ENCODE results near the gene ANKRD34A. TPM values are rescaled to one million over a fixed set of nuclear protein-coding genes. Genes with fewer than 3 reads are reported as not detected.

ANKRD34A gene
- total and polyA plus RNA-seq, 2 of the 8 experiments (the other 6 are each of a cell fraction or from before 2014, with no cell fraction given), result 0.15 to 0.20 TPM

- H3K4ac ChIP-seq (replicated peaks; ENCODE audit: insufficient read length, low read depth, low read length), result no peak overlapping the region
- ChIA-PET CTCF (ENCODE audit: partially characterized antibody) (interaction anchor here (0.9 to 1.6 kb wide), 3 partner anchors 29 to 92 kb away, joined by 3 to 4 read pairs (median 3); partner anchors contain the start of gene NUDT17), POLR2A (ENCODE audit: partially characterized antibody) (interaction anchor here (1.0 to 6.0 kb wide), 3 partner anchors 10 to 54 kb away, joined by 3 to 35 read pairs (median 3); partner anchors contain the start of genes LIX1L and RBM8A)
- no peak overlapping the region for H3K56ac ChIP-seq (replicated peaks; ENCODE audit: insufficient read length, low read depth, low read length)
- no peak overlapping the region for H3K4me2 ChIP-seq (ENCODE audit: insufficient read depth in 1 of 2, low read depth in 2 of 2, low read length in 2 of 2)
- H4K91ac ChIP-seq (replicated peaks; ENCODE audit: insufficient read length, low read length), result no peak overlapping the region
- TF ChIP-seq CREB1 (IDR thresholded peaks at IDR 0.05), result no peak
- no peak for TF ChIP-seq YY1 (IDR thresholded peaks at IDR 0.05; ENCODE audit: low read depth, low read length)
- TF ChIP-seq SP4 (IDR thresholded peaks at IDR 0.05; ENCODE audit: low read length), result no peak
- no peak for TF ChIP-seq RXRA (IDR thresholded peaks at IDR 0.05; ENCODE audit: insufficient read depth, low read depth, low read length)
- no peak for TF ChIP-seq POU5F1 (IDR thresholded peaks at IDR 0.05; ENCODE audit: low read depth, low read length)
- TF ChIP-seq RBBP5 (IDR thresholded peaks at IDR 0.05; ENCODE audit: borderline replicate concordance, low read depth, low read length), result no peak
- no peak for TF ChIP-seq BRCA1 (IDR thresholded peaks at IDR 0.05; ENCODE audit: low read depth, low read length)
- no peaks in the 10 kb centered on the region for H3K36me3 ChIP-seq (ENCODE audit: control insufficient read depth in 2 of 4, insufficient read depth in 4 of 4, low read length in 3 of 4)
- 92% methylated on average over 1 of the region's 1 CpG; no CpG with 5 or more reads in 1 of the 2 experiments for WGBS, 2 experiments (ENCODE audit: extremely low coverage in 1 of 2, insufficient coverage in 1 of 2, insufficient read length in 1 of 2, insufficient replicate concordance in 2 of 2, low coverage in 1 of 2, low lambda C conversion rate in 2 of 2, missing lambda C conversion rate in 1 of 2)
- DNase-seq (ENCODE audit: low read depth in 1 of 2, low spot score in 2 of 2) (no peak), FAIRE-seq (no peak)
- H3K79me1 ChIP-seq (ENCODE audit: low read depth, low read length), result no peaks in the 10 kb centered on the region
- H3K79me2 ChIP-seq (ENCODE audit: control insufficient read depth in 1 of 2, insufficient read depth in 2 of 2, low read length in 2 of 2), result no peaks in the 10 kb centered on the region
- H4K8ac ChIP-seq (ENCODE audit: extremely low read depth, insufficient read depth, low read length), result no peak overlapping the region
- H4K20me1 ChIP-seq (replicated peaks in 1 of 2; ENCODE audit: control insufficient read depth in 1 of 2, insufficient read depth in 2 of 2, low read length in 2 of 2), result no peaks in the 10 kb centered on the region
- no peak overlapping the region for H2BK20ac ChIP-seq (ENCODE audit: low read length)
- no peak overlapping the region for H3K14ac ChIP-seq (ENCODE audit: insufficient read length)
- no peak overlapping the region for H2AFZ ChIP-seq (ENCODE audit: low read length)
- no peak overlapping the region for H4K5ac ChIP-seq (ENCODE audit: insufficient read length, low read depth, low read length)
- no peak overlapping the region for H3K9ac ChIP-seq (replicated peaks in 1 of 4; ENCODE audit: extremely low read depth in 1 of 4, low read depth in 3 of 4, low read length in 3 of 4)
- H3K23ac ChIP-seq (ENCODE audit: insufficient read length), result no peak overlapping the region
- no peak overlapping the region for H2BK120ac ChIP-seq (replicated peaks; ENCODE audit: low read depth, low read length)
- H2BK12ac ChIP-seq (ENCODE audit: low read depth, low read length), result no peak overlapping the region
- H3K4me3 ChIP-seq (ENCODE audit: extremely low read depth in 1 of 4, insufficient read depth in 2 of 4, low read depth in 3 of 4, low read length in 4 of 4), result no peak overlapping the region
- H2AK5ac ChIP-seq (ENCODE audit: low read depth, low read length), result no peak overlapping the region
- H2BK15ac ChIP-seq (ENCODE audit: low read length), result no peak overlapping the region
- H3K23me2 ChIP-seq (ENCODE audit: low read depth, low read length), result no peaks in the 10 kb centered on the region
- H3K27me3 ChIP-seq (replicated peaks in 1 of 4; ENCODE audit: control insufficient read depth in 3 of 4, extremely low read depth in 1 of 4, insufficient read depth in 3 of 4, low read length in 3 of 4), result no peaks in the 10 kb centered on the region
- H2BK5ac ChIP-seq (ENCODE audit: low read depth, low read length), result no peak overlapping the region
- H3K4me1 ChIP-seq (replicated peaks in 1 of 4; ENCODE audit: control insufficient read depth in 3 of 4, insufficient read depth in 4 of 4, low read length in 3 of 4), result no peaks in the 10 kb centered on the region
- no peak overlapping the region for H3K18ac ChIP-seq (ENCODE audit: extremely low read depth, low read length)
- H3K9me3 ChIP-seq (ENCODE audit: insufficient read depth in 2 of 2, low read depth in 1 of 2, low read length in 1 of 2), result no peaks in the 10 kb centered on the region
- no peak overlapping the region for H3K27ac ChIP-seq (ENCODE audit: low read depth, low read length)
Measured at GRCh38 chr1:145937436-145937835, 26.9 kb downstream of the ANKRD34A start.

Measured in H1 (cell line).